ENCODE data around the gene LRMDA. TPM values are rescaled to one million over a fixed set of nuclear protein-coding genes. Genes with fewer than 3 reads are reported as not detected.

The LRMDA gene
- total RNA-seq, 3 donors from 2014 or later: 8.3 to 17.1 (median 11.1) TPM

GRCh38 chr10:75782463-75783248 lies 351.2 kb downstream of the LRMDA start:
- Histone ChIP-seq H3K36me3 (no peaks in the 10 kb centered on the region), H3K4me1 (no peaks in the 10 kb centered on the region), H3K27me3 (no peaks in the 10 kb centered on the region), H3K4me3 (no peak overlapping the region), H3K27ac (no peak overlapping the region), H3K9me3 (no peaks in the 10 kb centered on the region)
- intact Hi-C loops (cut with DNase I; ENCODE audit: low total_unique reads): no loop called here
- TF ChIP-seq POLR2AphosphoS5 (IDR thresholded peaks at IDR 0.05) (no peak), POLR2A (IDR thresholded peaks at IDR 0.05) (no peak), CTCF (IDR thresholded peaks at IDR 0.05) (no peak)
- DNase-seq (ENCODE audit: low spot score in 2 of 2): no peak

GRCh38 chr10:75788394-75789205 lies 357.2 kb downstream of the LRMDA start:
- no peaks in the 10 kb centered on the region for H3K9me3 ChIP-seq
- H3K27ac ChIP-seq: no peak overlapping the region
- H3K4me3 ChIP-seq: no peak overlapping the region
- H3K36me3 ChIP-seq: no peaks in the 10 kb centered on the region
- DNase-seq (ENCODE audit: low spot score in 2 of 2): no peak
- TF ChIP-seq CTCF (IDR thresholded peaks at IDR 0.05): no peak
- H3K4me1 ChIP-seq: no peaks in the 10 kb centered on the region
- no peaks in the 10 kb centered on the region for H3K27me3 ChIP-seq
- intact Hi-C loops (cut with DNase I; ENCODE audit: low total_unique reads): no loop called here

- Histone ChIP-seq H3K9me3 (peaks cover 4 to 10% of the 10 kb centered on the region in 2 donors), H3K36me3 (no peaks in the 10 kb centered on the region), H3K27me3 (no peaks in the 10 kb centered on the region), H3K27ac (no peak overlapping the region), H3K4me3 (no peak overlapping the region), H3K4me1 (no peaks in the 10 kb centered on the region)
- intact Hi-C loops (cut with DNase I; ENCODE audit: low total_unique reads): no loop called here
- TF ChIP-seq POLR2A (IDR thresholded peaks at IDR 0.05): no peak
- no peak for TF ChIP-seq POLR2AphosphoS5 (IDR thresholded peaks at IDR 0.05)
- no peak for TF ChIP-seq CTCF (IDR thresholded peaks at IDR 0.05)
- DNase-seq (ENCODE audit: low spot score in 2 of 2): no peak
Measured at GRCh38 chr10:75793848-75794247, 362.4 kb downstream of the LRMDA start.

- no peak for TF ChIP-seq POLR2AphosphoS5 (IDR thresholded peaks at IDR 0.05)
- no peak for TF ChIP-seq CTCF (IDR thresholded peaks at IDR 0.05)
- TF ChIP-seq POLR2A (IDR thresholded peaks at IDR 0.05): no peak
- DNase-seq (ENCODE audit: low spot score in 2 of 2): no peak
- no peak overlapping the region for H3K27ac ChIP-seq
- H3K4me3 ChIP-seq: no peak overlapping the region
- intact Hi-C loops (cut with DNase I; ENCODE audit: low total_unique reads): no loop called here
- H3K4me1 ChIP-seq: no peaks in the 10 kb centered on the region
- H3K36me3 ChIP-seq: no peaks in the 10 kb centered on the region
- H3K27me3 ChIP-seq: no peaks in the 10 kb centered on the region
- peaks cover 4 to 10% of the 10 kb centered on the region in 2 donors for H3K9me3 ChIP-seq
Measured at GRCh38 chr10:75801121-75801520, 369.7 kb downstream of the LRMDA start.

- Histone ChIP-seq H3K4me3 (no peak overlapping the region), H3K9me3 (peaks cover under 1 to 5% of the 10 kb centered on the region in 2 donors), H3K36me3 (no peaks in the 10 kb centered on the region), H3K4me1 (no peaks in the 10 kb centered on the region), H3K27ac (no peak overlapping the region), H3K27me3 (no peaks in the 10 kb centered on the region)
- no peak for DNase-seq (ENCODE audit: low spot score in 2 of 2)
- intact Hi-C loops (cut with DNase I; ENCODE audit: low total_unique reads): no loop called here
- TF ChIP-seq CTCF (IDR thresholded peaks at IDR 0.05): no peak
- no peak for TF ChIP-seq POLR2A (IDR thresholded peaks at IDR 0.05)
- no peak for TF ChIP-seq POLR2AphosphoS5 (IDR thresholded peaks at IDR 0.05)
Measured at GRCh38 chr10:75801661-75802060, 370.2 kb downstream of the LRMDA start.
